ENCODE results near the gene GIGYF2.
"Not testable (repeated sequence)": the region's sequence is repeated elsewhere in the genome, so short reads cannot be mapped to it uniquely, and the experiment has no call there.

Gene GIGYF2

DNA sequence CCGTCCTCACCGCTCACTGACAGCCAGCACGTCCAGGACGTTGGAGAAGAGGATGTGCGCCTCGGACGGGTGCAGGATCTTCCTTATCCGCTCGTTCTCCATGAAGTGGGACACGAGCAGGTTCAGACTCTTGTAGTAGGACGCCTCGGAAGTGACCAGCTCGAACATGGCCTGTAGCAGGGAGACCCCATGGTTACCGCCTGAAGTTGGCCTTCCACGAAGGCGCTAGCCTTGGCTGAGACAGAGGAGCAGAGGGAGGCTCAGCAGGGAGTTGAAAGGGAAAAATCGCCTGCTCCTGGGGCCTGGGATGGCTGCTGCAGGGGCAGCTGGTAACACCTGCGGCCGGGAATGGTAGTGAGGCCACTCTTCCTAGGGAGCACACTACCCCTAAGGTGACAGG is 197.6 kb downstream of the GIGYF2 start:
- no peak for DNase-seq (ENCODE audit: low spot score)

DNA sequence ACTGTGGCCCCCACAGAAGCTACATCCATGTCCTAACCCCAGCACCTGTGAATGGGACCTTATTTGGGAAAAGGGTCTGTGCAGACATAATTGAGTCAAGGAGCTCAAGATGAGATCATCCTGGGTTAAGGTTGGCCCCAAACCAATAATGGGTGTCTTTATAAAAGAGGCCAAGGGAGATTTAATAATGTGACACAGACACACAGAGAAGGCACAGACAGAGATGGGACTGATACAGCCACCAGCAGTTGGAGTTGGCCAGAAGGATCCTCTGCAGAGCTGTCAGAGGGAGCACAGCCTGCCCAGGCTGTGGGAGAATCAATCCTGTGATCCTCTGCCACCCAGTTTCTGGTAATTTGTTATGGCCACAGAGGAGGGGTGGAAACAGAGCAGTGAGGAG is 199.0 kb downstream of the GIGYF2 start:
- DNase-seq (ENCODE audit: low spot score), result no peak

DNA sequence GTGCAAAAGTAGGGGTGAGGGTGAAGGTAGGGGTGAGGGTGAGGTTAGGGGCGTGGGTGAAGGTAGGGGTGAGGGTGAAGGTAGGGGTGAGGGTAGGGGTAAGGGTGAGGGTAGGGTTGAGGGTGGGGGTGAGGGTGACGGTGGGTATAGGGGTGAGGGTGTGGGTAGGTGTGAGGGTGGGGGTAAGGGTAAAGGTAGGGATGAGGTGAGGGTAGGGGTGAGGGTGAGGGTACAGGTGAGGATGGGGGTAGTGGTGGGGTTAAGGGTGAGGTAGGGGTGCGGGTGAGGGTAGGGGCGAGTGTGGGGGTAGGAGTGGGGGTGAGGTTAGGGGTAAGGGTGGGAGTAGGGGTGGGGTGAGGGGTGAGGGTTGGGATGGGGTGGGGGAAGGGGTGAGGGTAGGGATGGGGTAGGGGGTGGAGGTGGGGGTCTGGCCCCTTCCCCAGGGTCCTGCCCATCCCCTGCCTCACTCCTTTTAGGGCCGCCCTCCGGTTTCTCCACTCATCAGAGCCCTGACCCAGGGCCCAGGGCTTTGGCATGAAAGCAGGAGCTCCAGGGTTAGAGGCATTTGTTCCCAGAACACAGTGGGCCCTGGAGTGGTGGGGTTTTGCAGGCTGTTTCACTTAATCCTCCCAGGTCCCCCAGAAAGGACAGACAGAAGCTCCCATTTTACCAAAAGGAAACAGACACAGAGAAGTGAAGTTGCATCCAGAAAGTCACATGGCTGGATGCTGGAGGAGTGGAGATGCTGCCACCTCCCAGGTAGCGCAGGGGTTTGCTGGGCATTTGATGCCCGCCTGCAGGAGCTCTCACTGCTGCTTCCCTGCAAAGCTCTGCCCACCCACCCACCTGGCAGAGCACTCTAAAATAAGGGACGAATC is 199.8 kb downstream of the GIGYF2 start:
- DNase-seq (ENCODE audit: low spot score), result no peak

DNA sequence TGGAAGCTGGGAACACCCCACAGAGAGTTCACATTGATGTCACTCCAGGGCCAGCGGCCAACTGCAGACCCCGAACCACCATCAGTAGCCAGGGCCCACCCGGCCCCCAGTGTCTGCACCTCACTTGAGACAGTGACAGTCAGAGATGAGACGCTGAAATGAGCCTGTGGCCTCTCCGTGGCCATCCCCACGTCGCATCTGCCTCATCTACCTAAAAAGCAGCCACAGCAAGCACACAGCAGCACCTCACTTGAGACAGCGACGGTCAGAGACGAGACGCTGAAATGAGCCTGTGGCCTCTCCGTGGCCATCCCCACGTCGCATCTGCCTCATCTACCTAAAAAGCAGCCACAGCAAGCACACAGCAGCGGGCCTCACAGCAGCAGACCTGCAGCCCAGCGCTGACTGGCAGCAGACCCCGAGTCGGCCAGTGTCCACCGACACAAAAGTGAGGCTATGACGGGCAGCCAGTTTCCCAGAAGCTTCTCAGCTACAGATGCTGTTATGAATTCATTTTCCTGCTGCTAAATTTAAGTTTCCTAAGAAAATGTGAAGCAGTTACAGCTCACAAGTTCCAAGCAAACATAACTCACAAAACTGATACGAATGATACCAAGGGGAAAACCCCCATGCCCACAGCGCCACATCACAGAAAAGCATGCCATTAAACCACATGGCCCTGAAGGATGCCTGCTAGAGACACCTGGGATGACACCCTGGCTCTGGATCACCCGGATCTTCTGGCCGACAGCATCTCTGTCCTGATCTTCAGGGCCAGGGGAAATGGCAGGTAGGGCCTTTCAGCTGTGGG is 200.7 kb downstream of the GIGYF2 start:
- DNase-seq (ENCODE audit: low spot score), result no peak

DNA sequence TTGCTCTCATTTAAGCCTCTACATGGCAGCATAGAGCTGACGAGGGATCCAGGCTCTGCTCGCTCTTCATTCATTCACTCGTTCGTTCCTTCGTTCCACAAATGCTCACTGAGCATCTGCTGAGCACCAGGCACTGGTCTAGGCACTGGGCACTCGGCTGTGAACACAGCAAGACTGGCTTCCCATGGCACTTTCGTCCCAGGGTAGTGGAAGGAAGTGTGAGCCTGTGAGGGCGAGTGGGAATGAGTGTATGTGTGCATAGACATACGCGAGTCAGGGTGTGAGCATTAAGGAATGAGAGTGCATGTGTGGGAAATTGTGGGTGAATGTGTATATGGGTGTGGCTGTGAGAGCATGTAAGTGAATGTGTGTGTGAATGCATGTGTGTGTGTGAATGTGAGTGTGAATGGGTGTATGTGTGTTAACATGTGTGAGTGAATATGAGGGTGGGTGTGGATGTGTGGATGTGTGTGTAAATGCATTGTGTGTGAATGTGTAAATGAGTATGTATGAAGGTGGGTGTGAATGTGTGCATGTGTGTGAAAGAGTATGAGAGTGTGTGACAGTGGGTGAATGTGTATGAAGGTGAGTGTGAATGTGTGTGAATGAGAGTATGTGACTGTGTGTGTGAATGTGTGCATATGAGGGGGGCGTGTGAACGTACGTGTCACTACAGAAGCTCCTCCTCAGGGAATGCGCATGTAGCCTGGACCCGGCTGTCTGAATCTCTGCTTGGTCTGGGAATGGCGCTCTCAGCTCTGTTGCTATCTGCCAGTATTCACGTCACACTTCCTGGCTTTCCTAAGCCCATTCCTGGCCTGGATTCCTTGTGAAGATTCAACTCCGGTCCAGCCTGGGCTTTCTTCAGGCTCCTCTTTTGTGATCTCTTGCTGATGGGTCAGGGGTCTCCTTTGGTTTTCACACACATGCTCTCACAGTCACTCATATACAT is 201.7 kb downstream of the GIGYF2 start:
- DNase-seq (ENCODE audit: low spot score), result no peak

DNA sequence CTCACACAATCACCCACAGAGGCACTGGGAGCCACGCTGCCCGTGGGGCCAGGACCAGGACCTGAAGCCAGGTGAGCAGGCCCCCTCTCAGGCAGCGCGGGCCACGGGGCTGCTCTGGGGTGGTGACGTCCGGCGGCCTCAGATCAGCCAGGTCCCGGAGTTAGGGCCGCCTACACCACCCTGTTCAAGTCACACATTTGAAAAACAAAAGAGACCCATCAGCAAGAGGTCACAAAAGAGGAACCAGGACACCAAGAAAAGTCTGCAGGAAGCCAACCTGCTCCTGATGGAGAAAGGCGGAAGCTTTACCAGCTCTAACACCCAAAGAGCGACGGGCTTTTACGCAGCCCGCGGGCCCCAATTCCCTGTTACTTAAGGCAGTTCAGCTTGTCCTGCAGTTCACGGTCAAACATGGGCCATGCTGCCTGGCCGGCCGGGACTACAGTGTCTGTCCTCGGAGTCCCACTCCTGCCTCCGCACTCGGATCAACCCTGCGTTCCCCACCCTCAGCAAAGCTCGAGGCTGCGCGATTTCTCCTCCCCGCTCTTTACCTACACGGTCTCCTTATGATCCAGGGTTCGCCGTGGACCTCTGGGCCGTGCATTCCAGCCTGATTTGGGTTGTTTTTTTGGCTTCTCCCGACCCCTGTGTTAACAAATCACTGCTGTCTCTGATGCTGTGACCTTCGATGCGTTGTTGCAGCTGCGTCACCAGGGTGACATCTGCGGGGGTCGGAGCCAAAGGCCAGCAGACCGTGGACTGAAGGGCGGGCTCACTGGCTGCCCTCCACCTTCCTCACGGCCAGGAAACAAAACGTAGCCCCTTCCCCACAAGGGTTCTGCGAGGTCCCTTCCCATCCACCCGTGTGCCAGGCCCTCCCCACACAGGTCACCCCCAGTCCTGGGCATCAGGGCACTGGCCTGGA is 203.9 kb downstream of the GIGYF2 start:
- DNase-seq (ENCODE audit: low spot score), result no peak

DNA sequence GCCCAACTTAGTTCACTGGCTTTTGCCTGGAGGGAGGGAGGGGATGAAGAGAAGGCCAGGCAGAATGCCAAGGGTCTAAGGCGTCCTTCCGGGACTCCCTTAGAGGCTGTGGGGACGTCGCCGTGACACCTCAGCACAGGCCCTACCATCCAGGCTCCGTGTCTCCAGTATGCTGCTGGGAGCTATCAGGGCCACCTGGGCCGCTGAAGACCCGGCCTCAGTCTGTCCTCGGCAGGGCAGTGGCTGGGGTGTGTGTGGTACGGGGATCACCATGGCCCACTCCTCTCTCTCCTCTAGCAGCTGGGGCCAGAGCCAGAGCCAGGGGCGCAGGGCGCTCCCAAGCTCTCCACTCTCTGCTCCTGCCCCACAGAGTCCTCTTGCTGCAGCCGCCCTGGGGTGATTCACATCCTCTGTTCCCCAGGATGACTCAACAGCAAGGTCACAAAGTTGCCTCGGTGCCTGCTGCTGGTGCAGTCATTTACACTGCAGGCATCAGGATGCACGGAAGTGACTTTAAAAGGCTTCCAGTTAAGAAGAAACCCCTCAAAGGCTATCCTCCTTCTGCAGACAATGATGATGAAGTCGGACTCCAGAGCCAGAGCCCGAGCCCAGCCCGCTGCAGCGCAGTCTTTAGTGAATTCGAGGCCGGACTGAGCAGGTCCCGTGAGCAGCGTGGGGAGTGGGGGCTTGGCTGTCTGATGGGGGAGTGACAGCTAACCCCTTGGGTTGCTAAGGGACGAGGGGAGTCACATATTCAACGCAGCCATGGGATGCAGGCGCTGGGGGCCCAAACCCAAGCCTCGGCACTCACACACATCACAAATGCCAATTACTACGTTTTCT is 204.8 kb downstream of the GIGYF2 start:
- no peak for DNase-seq (ENCODE audit: low spot score)

DNA sequence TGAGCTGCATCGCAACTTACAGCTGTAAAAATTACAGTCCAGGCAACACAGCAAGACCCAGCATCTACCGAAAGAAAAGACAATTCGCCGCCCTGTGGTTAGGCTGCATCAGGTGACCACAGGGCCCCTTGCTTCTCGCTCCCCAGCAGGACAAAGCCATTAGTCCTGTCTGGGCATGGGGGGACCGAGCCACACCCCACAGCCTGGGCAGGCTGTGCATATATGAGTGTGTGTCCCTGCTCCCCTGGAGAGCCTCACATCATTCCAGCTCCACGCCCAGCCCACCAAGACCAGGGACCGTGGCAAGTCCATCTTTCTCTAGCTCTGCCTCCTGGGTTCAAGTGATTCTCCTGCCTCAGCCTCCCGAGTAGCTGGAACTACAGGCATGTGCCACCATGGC is 206.9 kb downstream of the GIGYF2 start:
- DNase-seq (ENCODE audit: low spot score), result no peak

DNA sequence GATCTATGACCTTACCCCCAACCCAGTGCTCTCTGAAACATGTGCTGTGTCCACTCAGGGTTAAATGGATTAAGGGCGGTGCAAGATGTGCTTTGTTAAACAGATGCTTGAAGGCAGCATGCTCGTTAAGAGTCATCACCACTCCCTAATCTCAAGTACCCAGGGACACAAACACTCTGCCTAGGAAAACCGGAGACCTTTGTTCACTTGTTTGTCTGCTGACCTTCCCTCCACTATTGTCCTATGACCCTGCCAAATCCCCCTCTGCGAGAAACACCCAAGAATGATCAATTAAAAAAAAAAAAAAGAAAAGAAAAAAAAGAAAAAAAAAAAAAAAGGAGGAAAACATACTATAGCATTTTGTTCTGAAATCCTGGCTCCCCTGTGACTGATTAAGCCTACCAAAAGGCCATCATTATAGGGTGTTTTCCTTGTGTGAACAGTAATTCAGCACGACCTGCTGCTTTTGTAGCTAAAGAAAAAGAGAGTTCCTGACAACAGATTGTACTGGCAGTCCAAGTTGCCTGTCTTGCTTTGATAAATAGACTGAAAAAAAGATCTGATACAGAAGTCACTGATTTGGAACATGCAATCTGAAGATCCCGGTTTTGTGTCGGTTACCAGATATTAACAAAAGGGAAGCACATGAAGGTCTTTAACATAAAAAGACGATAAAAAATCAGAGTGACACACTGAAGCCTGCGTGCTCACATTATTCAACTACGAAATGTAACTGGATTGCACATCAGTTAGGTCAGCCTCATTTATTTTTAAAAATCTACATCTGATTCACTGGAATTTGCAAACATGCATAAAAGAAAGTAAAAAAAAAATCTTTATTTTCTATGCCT is 210.0 kb downstream of the GIGYF2 start:
- DNase-seq (ENCODE audit: low spot score), result not testable (repeated sequence)

DNA sequence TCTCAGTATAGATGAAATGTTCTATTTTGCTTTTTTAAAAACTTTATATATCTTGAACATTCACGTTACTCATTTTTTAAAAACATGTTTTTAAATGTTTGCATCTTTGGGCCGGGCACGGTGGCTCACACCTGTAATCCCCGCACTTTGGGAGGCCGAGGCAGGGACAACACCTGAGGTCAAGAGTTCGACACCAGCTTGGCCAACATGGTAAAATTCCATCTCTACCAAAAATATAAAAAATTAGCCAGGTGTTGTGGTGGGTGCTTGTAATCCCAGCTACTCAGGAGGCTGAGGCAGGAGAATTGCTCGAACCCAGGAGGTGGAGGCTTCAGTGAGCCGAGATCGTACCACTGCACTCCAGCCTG is 210.6 kb downstream of the GIGYF2 start:
- not testable (repeated sequence) for DNase-seq (ENCODE audit: low spot score)

DNA sequence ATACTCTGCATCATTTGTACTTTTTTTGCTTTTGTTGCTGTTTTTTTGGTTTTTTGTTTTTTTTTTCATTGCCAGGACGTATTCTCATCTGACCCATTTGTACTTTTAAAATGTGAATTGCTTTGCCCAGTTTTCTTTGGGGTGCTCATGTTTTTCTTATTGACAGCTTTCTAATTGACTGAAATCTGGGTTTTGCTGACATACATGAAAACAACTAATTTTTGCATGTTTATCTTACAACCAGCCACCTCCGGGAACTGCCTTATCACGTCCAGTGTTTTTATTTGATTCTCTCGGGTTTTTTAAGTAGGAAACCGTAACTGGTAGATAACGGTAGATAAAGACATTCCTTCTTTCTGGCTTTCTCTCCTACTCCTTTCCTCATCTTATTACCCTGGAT is 211.6 kb downstream of the GIGYF2 start:
- DNase-seq (ENCODE audit: low spot score), result no peak
